Measurements from ENCODE around the gene BTBD17.

Gene BTBD17

DNA sequence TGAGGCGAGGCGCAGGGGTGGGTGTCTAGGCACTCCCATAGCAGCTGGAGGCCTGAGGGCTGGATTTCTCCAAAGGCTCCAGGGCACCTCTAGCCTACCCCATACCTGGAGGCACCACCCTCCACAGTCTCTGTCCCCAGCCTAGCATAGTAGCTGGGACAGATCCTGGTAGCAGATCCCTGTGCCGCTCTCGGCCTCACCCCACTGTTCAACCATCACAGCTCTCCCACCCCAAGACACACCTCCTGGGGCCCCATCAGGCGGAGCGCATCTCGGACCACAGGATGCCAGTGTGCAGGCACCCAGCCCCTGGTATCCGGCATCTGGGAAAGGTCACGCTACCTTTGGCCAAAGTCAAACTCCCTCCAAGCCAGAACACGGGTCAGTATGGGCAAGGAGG is 7.1 kb downstream of the BTBD17 start:
- no peak for DNase-seq (ENCODE audit: low read depth)
- TF ChIP-seq, protein P1, sequence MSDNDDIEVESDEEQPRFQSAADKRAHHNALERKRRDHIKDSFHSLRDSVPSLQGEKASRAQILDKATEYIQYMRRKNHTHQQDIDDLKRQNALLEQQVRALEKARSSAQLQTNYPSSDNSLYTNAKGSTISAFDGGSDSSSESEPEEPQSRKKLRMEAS (IDR thresholded peaks at IDR 0.05; ENCODE audit: low read depth, low read length), result no peak
- TF ChIP-seq POLR2A (IDR thresholded peaks at IDR 0.05; ENCODE audit: extremely low read depth, insufficient read length) (no peak), MYC (IDR thresholded peaks at IDR 0.05; ENCODE audit: low read depth, low read length) (no peak)
- TF ChIP-seq, protein P2, sequence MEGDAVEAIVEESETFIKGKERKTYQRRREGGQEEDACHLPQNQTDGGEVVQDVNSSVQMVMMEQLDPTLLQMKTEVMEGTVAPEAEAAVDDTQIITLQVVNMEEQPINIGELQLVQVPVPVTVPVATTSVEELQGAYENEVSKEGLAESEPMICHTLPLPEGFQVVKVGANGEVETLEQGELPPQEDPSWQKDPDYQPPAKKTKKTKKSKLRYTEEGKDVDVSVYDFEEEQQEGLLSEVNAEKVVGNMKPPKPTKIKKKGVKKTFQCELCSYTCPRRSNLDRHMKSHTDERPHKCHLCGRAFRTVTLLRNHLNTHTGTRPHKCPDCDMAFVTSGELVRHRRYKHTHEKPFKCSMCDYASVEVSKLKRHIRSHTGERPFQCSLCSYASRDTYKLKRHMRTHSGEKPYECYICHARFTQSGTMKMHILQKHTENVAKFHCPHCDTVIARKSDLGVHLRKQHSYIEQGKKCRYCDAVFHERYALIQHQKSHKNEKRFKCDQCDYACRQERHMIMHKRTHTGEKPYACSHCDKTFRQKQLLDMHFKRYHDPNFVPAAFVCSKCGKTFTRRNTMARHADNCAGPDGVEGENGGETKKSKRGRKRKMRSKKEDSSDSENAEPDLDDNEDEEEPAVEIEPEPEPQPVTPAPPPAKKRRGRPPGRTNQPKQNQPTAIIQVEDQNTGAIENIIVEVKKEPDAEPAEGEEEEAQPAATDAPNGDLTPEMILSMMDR (IDR thresholded peaks at IDR 0.05; ENCODE audit: low read depth, low read length), result no peak

DNA sequence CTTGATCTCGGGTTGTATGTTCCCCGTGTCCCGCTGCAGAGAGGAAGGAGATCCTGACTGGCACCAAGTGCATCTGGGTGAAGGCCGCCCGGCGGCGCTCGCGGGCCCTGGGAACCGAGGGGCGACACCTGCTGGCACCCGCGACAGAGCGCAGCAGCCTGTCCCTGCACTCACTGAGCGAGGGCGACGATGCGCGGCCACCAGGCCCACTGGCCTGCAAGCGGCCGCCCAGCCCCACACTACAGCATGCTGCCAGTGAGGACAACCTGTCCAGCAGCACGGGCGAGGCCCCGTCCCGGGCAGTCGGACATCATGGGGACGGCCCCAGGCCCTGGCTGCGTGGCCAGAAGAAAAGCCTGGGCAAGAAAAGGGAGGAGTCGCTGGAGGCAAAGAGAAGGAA is 7.5 kb downstream of the BTBD17 start:
- peak; percentile 78 for DNase-seq (ENCODE audit: low read depth)
- TF ChIP-seq MYC (IDR thresholded peaks at IDR 0.05; ENCODE audit: low read depth, low read length), result no peak
- TF ChIP-seq, protein P1 (IDR thresholded peaks at IDR 0.05; ENCODE audit: low read depth, low read length), result 0 out of 2 replicates have a peak, but pooled peaks have one; percentile 16
- TF ChIP-seq, protein P2 (IDR thresholded peaks at IDR 0.05; ENCODE audit: low read depth, low read length), result peak; percentile 98
- no peak for TF ChIP-seq POLR2A (IDR thresholded peaks at IDR 0.05; ENCODE audit: extremely low read depth, insufficient read length)
- H3K4me3 ChIP-seq (ENCODE audit: low read depth, low read length), result no peak overlapping the region

More for the DNA sequence above, 7.1 kb downstream of the BTBD17 start:
- no peak overlapping the region for H3K4me3 ChIP-seq (ENCODE audit: low read depth, low read length)

DNA sequence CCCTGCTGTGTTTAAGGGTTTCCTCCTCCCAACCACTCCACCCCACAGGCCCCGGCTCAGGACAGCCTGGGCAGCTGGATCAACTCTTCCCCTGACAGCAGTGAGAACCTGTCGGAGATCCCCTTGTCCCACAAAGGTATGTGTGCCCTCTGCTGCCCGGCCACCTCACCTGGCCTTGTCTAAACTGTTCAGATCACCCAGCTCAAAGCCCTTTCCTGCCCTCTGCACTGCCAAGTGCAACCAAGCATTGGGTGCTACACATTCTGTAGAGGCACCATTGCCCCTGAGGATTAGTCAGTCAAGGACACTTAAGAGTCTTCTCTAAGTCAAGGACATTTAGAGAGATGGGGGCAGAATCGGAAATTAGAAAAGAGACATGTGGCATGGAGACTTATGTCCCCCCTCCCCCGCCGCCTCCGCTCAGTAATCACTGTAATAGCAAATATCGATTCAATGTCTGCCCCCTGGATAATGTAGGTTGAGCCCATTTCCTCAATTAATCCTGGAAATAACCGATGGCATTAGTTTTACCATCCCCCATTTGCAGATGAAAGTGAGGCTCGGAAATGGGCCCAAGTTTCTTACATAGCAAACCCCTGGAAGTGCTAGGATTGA is 8.1 kb downstream of the BTBD17 start:
- H3K4me3 ChIP-seq (ENCODE audit: low read depth, low read length), result no peak overlapping the region
- TF ChIP-seq MYC (IDR thresholded peaks at IDR 0.05; ENCODE audit: low read depth, low read length), result no peak
- TF ChIP-seq, protein P2 (IDR thresholded peaks at IDR 0.05; ENCODE audit: low read depth, low read length), result no peak
- TF ChIP-seq, protein P1 (IDR thresholded peaks at IDR 0.05; ENCODE audit: low read depth, low read length), result no peak
- TF ChIP-seq POLR2A (IDR thresholded peaks at IDR 0.05; ENCODE audit: extremely low read depth, insufficient read length), result no peak
- DNase-seq (ENCODE audit: low read depth), result no peak

DNA sequence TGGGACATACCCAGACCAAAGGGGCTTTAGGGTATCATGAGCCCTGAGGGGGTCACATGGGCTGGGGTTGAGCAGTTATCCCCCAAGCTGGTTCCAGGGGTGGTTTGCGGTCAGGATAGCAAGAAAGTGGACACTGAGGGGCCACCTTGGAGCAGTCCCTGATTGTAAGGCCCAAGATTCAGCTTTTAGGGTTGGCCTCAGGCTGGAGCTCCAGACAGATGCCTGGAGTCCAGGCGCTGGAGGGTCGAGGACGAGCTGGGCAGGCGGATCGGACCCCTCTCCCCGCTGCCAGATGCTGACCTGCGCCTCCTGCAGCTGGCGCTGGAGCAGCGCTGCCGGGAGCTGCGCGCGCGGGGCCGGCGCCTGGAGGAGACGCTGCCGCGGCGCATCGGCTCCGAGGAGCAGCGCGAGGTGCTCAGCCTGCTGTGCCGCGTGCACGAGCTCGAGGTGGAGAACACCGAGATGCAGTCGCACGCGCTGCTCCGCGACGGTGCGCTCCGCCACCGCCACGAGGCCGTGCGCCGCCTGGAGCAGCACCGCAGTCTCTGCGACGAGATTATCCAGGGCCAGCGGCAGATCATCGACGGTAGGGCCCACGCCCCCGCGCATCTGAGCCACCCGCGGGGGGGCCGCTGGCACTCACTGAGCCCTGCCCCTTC is 10.0 kb downstream of the BTBD17 start:
- no peak overlapping the region for H3K4me3 ChIP-seq (ENCODE audit: low read depth, low read length)
- TF ChIP-seq, protein P2 (IDR thresholded peaks at IDR 0.05; ENCODE audit: low read depth, low read length), result no peak
- TF ChIP-seq MYC (IDR thresholded peaks at IDR 0.05; ENCODE audit: low read depth, low read length), result no peak
- TF ChIP-seq, protein P1 (IDR thresholded peaks at IDR 0.05; ENCODE audit: low read depth, low read length), result no peak
- TF ChIP-seq POLR2A (IDR thresholded peaks at IDR 0.05; ENCODE audit: extremely low read depth, insufficient read length), result no peak
- no peak for DNase-seq (ENCODE audit: low read depth)

DNA sequence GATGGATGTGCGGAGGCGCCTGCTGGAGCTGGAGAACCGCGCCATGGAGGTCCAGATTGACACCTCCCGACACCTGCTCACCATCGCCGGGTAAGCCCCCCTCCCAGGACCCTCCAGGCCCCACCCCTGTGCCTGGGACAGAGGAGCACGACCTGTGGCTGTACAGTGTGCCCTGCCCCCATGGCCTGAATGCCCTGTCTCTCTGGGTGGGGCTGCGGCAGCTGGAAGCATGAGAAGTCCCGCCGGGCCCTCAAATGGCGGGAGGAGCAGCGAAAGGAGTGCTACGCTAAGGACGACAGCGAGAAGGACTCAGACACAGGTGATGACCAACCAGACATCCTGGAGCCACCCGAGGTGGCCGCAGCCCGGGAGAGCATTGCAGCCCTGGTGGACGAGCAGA is 11.2 kb downstream of the BTBD17 start:
- TF ChIP-seq POLR2A (IDR thresholded peaks at IDR 0.05; ENCODE audit: extremely low read depth, insufficient read length) (no peak), MYC (IDR thresholded peaks at IDR 0.05; ENCODE audit: low read depth, low read length) (no peak)
- TF ChIP-seq, protein P2 (IDR thresholded peaks at IDR 0.05; ENCODE audit: low read depth, low read length), result no peak
- TF ChIP-seq, protein P1 (IDR thresholded peaks at IDR 0.05; ENCODE audit: low read depth, low read length), result no peak
- no peak overlapping the region for H3K4me3 ChIP-seq (ENCODE audit: low read depth, low read length)
- no peak for DNase-seq (ENCODE audit: low read depth)

Measured in NB4 (cell line).